Neuron (in vitro differentiated cells): ENCODE data around the gene RPS3.

Experiments
- H2AFZ ChIP-seq: one replicate; pipeline ENCODE4 v1.6.1; 2013; ENCODE audit warnings: low read depth, mild to moderate bottlenecking, inconsistent platforms, low read length, moderate library complexity
- H3K27me3 ChIP-seq: one replicate; pipeline ENCODE4 v1.6.1; 2013; ENCODE audit warnings: low read length; ENCODE audit not compliant: insufficient read depth
- H3K36me3 ChIP-seq: one replicate; pipeline ENCODE4 v1.6.1; 2013; ENCODE audit warnings: low read length; ENCODE audit not compliant: insufficient read depth
- H3K4me1 ChIP-seq: one replicate; pipeline ENCODE4 v1.6.1; 2013; ENCODE audit warnings: low read length; ENCODE audit not compliant: insufficient read depth
- H3K4me3 ChIP-seq: 2 replicates; pipeline ENCODE4 v1.5.1; 2013; ENCODE audit warnings: mild to moderate bottlenecking, low read length, moderate library complexity
- H3K9me3 ChIP-seq: one replicate; pipeline ENCODE4 v1.6.1; 2013; ENCODE audit warnings: low read length

Gene RPS3

DNA sequence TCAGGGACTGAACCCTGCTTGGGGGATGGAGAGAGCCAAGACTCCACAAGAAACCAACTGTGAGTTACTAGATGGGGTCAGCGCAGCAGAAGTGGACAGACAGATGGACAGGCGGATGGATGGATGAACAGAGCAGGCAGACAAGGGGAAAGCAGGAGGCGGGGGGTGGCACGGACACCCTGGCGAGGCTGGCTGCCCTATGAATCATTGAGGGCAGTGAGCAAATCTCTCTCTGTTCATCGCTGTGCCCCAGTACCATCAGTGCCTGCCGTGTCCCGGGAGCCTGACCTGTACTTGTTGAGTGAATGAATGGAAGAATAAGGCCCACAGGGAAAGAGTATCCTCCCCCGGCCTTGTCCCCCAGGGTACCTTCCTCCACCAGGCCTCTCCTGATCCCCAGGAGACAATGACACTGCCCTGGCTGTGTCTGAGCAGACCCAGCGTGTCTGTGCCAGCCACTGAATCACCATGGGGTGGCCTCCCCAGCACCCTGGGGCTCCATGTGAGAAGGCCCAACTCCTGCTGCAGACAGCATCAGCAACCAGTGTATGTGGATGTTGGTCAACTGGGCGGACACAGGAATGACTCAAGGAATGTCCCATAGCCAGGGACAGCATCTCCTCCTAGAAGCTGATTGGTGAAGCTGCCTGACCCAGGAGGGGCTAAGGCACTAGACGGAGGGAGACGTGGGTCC lies 38.8 kb downstream of the RPS3 start:
- Histone ChIP-seq H3K4me3 (no peak overlapping the region), H3K27me3 (peaks cover 7% of the 10 kb centered on the region), H3K9me3 (no peaks in the 10 kb centered on the region), H3K4me1 (peaks cover 4% of the 10 kb centered on the region), H2AFZ (no peak overlapping the region), H3K36me3 (no peaks in the 10 kb centered on the region)

DNA sequence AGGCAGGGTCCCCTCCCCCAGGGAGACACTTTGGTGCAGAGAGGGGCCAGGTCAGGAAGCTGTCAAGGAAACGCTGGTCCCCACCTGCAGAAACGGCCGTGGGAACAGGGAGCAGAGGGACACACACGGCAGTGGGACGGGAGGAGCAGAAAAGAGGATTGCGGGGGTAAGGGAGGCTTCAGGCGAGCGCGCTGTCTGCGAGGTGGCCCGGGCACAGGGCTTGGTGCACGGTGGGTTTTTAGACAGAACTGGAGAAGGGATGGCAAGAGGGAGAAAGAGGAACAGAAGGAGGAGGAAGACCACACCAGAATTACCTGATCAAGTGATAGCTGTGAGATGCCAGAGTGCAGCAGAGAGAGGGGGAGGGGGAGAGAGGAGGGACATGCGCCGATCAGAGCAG lies 39.7 kb downstream of the RPS3 start:
- Histone ChIP-seq H3K27me3 (peaks cover 9% of the 10 kb centered on the region), H2AFZ (no peak overlapping the region), H3K36me3 (no peaks in the 10 kb centered on the region), H3K4me3 (no peak overlapping the region), H3K4me1 (no peaks in the 10 kb centered on the region), H3K9me3 (no peaks in the 10 kb centered on the region)

DNA sequence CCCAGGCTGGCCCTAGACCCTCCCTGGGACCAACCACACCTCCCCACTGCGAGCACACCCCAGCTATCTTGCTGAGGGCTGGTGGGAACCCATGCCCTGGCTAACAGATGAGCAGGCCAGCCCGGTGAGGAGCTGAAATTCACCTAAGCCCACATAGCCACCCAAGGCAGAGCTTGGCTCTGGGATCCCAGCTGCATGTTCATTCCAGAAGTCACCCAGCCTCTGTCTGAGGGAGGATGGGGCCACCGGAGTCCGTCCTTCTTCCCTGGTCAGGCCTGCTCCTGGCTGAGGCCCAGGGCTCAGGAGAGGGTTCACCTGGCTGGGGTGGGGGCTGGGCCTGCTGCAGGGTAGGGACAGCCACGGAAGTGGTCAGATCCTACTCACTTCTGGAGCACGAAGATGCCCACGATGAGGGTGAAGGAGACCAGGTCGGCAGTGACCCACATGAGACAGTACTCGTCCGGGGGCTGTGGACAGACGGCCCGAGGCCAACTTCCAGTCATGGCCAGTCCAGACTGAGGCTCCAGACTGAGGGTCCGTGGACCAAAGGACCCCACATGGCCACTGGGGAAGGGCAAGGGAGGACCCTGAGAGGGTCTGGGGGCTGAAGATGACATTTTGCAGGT lies 40.3 kb downstream of the RPS3 start:
- Histone ChIP-seq H3K36me3 (no peaks in the 10 kb centered on the region), H3K4me3 (no peak overlapping the region), H2AFZ (no peak overlapping the region), H3K27me3 (peaks cover 9% of the 10 kb centered on the region), H3K9me3 (no peaks in the 10 kb centered on the region), H3K4me1 (no peaks in the 10 kb centered on the region)

DNA sequence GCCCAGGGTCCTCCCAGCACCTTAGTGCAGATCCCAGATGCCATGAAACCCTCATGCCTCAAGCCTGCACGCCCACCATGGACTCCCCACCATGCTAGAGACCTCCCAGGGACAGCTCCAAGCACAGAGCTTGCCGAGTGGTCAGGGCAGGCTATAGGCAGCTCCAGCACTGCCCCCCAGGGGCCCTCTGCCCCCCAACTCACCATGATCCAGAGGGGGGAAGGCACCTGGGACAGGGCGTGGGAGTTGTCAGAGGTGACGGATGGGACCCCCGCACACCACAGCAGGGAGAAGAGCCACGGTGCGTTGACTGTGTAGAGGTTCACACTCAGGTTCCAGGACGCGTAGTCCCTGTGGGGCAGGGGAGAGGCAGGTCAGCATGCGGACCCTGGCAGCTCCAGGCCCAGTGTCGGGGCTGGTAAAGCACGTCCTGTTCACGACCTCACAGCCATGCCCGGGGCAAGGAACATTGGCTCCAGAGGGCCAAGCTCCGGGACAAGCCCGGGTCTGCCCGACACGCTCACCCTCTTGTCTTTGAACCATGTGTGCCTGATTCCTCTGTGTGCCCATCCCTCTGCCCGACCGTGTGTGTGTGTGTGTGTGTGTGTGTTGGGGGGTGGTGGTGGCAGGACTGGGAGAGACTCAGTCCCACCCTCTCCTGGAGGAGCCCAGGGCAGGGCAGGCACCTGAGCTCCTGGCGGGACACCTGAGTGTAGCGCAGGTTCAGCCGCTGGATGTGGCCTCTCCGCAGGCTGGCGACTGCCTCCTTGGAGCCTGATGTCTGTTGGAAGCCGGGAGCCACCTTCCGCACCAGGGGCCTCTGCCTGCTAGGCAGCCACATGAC lies 41.9 kb downstream of the RPS3 start:
- H3K27me3 ChIP-seq = peaks cover 9% of the 10 kb centered on the region
- no peaks in the 10 kb centered on the region for H3K4me1 ChIP-seq
- no peaks in the 10 kb centered on the region for H3K9me3 ChIP-seq
- no peak overlapping the region for H3K4me3 ChIP-seq
- H3K36me3 ChIP-seq = no peaks in the 10 kb centered on the region
- H2AFZ ChIP-seq = no peak overlapping the region

DNA sequence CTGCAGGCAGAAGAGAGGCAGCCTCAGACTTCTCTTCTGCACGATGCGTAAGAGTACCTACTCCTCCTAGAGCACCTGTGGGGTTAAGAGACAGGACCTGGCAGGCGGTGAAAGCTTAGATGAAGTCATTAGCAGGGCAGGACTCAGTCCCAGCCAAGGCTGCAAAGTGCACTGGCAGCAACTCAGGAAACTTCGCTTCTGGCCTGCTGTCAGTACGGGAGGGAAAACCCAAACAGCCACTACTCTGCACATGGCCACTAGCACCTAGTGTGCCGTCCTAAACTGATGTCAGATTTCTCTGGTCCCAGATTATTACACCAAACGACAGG lies 42.5 kb downstream of the RPS3 start:
- H3K9me3 ChIP-seq = no peaks in the 10 kb centered on the region
- H3K4me1 ChIP-seq = no peaks in the 10 kb centered on the region
- peaks cover 9% of the 10 kb centered on the region for H3K27me3 ChIP-seq
- no peaks in the 10 kb centered on the region for H3K36me3 ChIP-seq
- H2AFZ ChIP-seq = no peak overlapping the region
- no peak overlapping the region for H3K4me3 ChIP-seq

DNA sequence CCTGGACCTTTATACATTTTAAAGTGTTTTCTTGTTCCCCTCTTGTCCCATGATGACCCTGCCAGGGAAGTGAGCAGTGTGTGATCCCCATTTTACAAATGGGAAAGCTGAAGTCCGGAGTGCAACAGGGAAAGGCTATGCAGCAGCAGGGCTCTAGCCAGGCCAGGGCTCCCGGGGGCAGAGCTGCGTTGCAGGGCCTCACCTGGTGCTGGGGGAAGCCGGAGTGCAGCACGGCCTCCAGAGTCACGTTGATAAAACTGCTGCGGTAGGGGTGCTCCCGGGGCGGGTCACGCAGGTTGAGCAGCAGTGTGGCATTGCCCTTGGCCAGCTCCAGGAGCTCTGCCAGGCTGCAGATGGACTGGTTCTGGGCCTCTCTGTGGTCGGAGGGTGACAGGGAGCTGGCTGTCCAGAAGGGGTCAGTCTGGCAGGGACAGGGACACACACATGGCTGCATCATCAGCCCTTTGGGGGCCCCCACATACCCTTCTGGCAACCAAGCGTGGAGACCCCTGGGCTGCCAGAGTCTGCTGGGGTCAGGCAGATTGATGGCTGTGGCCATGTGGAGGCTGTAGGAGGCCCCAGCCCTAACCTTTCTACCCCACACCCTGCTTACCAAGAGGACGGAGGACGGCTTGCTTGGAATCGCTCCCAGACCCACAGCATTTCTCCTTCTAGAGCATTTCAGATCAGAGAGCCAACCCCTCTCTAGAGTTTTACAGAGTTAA lies 43.0 kb downstream of the RPS3 start:
- Histone ChIP-seq H3K4me1 (no peaks in the 10 kb centered on the region), H2AFZ (no peak overlapping the region)

DNA sequence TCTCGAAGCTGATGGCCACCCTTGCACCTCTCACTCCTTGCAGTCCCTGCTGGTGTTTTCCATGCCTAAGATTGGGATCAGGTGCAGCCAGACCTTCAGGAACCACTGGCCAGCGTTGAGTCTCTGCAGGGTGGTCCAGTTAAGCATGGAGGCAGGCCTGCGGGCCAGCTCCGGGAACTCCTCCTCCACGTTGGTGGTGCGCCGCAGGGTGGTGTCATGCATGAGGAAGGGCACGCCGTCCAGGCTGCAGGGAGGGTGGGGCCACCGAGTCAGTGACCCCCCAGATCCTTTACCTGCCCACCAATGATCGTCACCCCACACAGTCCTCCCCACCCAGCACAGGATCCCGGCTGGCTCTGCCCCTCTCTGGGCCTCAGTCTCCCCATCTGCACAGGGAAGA lies 43.7 kb downstream of the RPS3 start:
- no peaks in the 10 kb centered on the region for H3K36me3 ChIP-seq
- no peak overlapping the region for H2AFZ ChIP-seq
- no peaks in the 10 kb centered on the region for H3K4me1 ChIP-seq
- H3K4me3 ChIP-seq = no peak overlapping the region
- peaks cover 9% of the 10 kb centered on the region for H3K27me3 ChIP-seq
- H3K9me3 ChIP-seq = no peaks in the 10 kb centered on the region

More for the DNA sequence above, 43.0 kb downstream of the RPS3 start:
- peaks cover 9% of the 10 kb centered on the region for H3K27me3 ChIP-seq
- no peaks in the 10 kb centered on the region for H3K9me3 ChIP-seq
- no peaks in the 10 kb centered on the region for H3K36me3 ChIP-seq
- no peak overlapping the region for H3K4me3 ChIP-seq

DNA sequence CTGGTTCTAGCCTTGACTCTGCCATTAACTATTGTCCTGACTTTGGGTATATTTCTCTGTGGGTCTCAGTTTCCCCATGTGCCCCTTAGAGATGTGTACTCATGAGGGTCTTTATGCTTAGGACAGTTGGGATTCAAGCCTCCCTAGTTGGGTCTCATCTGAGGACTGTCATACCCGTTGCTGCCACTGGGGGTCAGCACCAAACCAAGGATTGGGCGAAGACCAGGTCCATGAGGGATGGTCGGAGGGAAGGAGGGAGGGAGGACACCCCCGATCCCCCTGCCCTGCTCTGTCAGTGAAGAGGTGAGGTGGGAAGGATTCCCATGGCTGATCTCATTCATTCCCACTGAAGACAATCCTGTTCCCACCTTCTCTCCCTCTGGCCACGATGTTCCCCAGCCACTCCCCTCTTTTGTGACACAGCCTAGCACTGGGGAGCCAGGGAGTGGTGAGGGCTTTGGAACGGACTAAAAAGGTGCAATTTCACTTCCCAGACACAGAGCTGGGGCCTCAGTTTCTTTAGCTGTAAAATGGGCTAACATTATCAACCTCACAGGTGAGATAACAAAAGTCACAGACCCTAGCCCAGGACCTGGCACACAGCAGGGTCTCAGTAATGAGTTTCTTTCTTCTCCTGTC lies 46.1 kb downstream of the RPS3 start:
- H3K4me3 ChIP-seq = no peak overlapping the region
- no peaks in the 10 kb centered on the region for H3K9me3 ChIP-seq
- H2AFZ ChIP-seq = no peak overlapping the region
- H3K36me3 ChIP-seq = no peaks in the 10 kb centered on the region
- peaks cover 23% of the 10 kb centered on the region for H3K27me3 ChIP-seq
- H3K4me1 ChIP-seq = no peaks in the 10 kb centered on the region

DNA sequence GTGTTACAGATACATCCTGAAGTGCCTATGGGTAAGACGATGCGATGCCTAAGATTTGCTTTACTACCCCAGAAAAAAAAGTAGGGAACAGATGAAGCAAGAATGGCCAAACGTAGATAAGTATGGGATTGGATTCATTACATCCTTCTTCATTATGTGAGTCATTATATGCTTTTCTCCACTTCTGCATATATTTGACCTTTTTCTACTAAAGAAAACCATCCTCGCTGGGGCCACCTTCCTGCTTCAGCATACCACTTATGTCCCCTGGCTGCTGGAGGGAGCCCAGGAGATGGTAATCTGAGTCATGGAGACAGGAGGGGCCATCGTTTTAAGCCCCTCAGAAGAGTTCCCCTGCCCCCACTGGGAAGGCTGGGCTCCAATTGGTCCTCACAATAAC lies 48.1 kb downstream of the RPS3 start:
- no peak overlapping the region for H2AFZ ChIP-seq
- no peak overlapping the region for H3K4me3 ChIP-seq
- peaks cover 17% of the 10 kb centered on the region for H3K27me3 ChIP-seq
- no peaks in the 10 kb centered on the region for H3K9me3 ChIP-seq
- no peaks in the 10 kb centered on the region for H3K36me3 ChIP-seq
- no peaks in the 10 kb centered on the region for H3K4me1 ChIP-seq

DNA sequence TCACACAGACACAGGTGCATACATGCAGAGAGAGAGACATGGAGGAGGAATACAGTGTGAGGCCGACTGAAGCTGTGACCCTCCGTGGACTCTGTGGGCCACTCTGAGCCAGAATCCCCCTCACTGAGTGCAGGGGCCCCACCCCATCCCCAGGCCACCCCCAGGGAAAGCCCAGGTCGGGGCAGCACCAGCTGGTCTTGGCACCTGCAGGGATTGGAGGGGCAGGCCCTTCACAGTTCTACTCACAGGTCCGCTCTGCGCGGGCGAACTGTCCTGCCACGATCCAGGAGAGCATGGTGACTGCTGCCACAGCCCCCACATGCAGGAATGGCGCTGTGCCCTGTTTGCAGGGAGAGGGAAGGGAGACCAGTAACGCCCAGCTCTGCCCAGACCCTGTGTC lies 50.0 kb downstream of the RPS3 start:
- no peaks in the 10 kb centered on the region for H3K4me1 ChIP-seq
- H2AFZ ChIP-seq = no peak overlapping the region
- H3K27me3 ChIP-seq = peaks cover 16% of the 10 kb centered on the region
- no peak overlapping the region for H3K4me3 ChIP-seq
- H3K36me3 ChIP-seq = no peaks in the 10 kb centered on the region
- H3K9me3 ChIP-seq = no peaks in the 10 kb centered on the region

DNA sequence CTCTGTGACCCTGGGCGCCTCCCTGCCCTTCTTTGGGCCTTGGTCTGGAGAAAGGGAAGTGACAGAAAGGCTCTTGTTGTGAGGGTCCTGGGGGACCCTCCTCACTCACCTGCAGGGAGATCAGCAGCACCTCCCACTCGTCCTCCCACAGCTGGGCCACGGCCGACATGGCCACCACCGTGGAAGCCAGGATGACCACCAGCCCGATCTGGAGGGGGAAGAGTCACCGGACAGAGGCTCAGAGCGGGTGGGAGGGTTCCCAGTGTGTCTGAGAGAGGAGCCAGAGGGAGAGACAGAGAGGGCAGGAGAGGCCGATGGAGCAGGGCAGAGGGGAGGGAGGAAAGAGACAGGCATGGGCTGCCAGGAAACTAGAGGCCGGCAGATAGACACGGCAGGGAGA lies 50.5 kb downstream of the RPS3 start:
- H3K9me3 ChIP-seq = no peaks in the 10 kb centered on the region
- no peak overlapping the region for H3K4me3 ChIP-seq
- H3K36me3 ChIP-seq = no peaks in the 10 kb centered on the region
- no peak overlapping the region for H2AFZ ChIP-seq
- H3K4me1 ChIP-seq = no peaks in the 10 kb centered on the region
- peaks cover 16% of the 10 kb centered on the region for H3K27me3 ChIP-seq

DNA sequence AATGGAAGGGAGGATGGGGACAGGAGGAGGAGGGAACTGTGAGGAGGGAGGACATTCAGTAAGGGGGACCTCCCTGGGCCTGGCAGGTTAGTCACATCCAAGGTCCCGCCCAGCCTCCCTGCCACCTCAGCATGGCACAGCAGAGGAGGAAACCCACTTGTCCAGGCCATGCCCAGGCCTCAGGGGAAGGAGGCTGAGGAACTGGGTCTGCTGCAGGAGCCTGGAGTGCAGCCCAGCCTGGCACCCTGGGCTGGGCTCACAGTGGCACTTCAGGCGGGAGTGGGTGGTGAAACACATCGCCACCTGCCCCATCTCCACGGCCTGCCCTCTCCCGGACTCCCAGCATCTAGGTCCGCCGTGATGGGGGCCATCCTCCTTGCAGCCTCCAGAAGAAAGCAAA lies 50.9 kb downstream of the RPS3 start:
- Histone ChIP-seq H3K9me3 (no peaks in the 10 kb centered on the region), H2AFZ (no peak overlapping the region), H3K27me3 (peaks cover 16% of the 10 kb centered on the region), H3K36me3 (no peaks in the 10 kb centered on the region), H3K4me3 (no peak overlapping the region), H3K4me1 (peaks cover 2% of the 10 kb centered on the region)
